ENCODE data around the gene ICAM3. TPM values are rescaled to one million over a fixed set of nuclear protein-coding genes. Genes with fewer than 3 reads are reported as not detected.

The ICAM3 gene
- total RNA-seq, 1 donor from 2014 or later, result 7.9 TPM

- no peak overlapping the region for H3K4me3 ChIP-seq
- intact Hi-C loops (cut with DNase I), result no loop called here
- H3K27ac ChIP-seq, result peak overlapping the region; percentile 29
- peaks cover 0 to 57% of the 10 kb centered on the region in 2 donors for H3K36me3 ChIP-seq
- no peaks in the 10 kb centered on the region for H3K9me3 ChIP-seq
- DNase-seq (ENCODE audit: extremely low spot score in 2 of 2), result peak; percentile 75 to 96
- no peaks in the 10 kb centered on the region for H3K4me1 ChIP-seq
- no peak for TF ChIP-seq POLR2A (IDR thresholded peaks at IDR 0.05)
- TF ChIP-seq CTCF (IDR thresholded peaks at IDR 0.05), result no peak
- no peak for TF ChIP-seq POLR2AphosphoS5 (IDR thresholded peaks at IDR 0.05; ENCODE audit: insufficient read depth in 1 of 2, low read depth in 1 of 2)
- H3K27me3 ChIP-seq, result no peaks in the 10 kb centered on the region
Measured at GRCh38 chr19:10352764-10353671, 13.6 kb upstream of the ICAM3 start.

GRCh38 chr19:10346509-10346908 lies 7.1 kb upstream of the ICAM3 start:
- no peak for TF ChIP-seq POLR2A (IDR thresholded peaks at IDR 0.05)
- no peak for TF ChIP-seq CTCF (IDR thresholded peaks at IDR 0.05)
- no peak for TF ChIP-seq POLR2AphosphoS5 (IDR thresholded peaks at IDR 0.05; ENCODE audit: insufficient read depth in 1 of 2, low read depth in 1 of 2)
- intact Hi-C loops (cut with DNase I), result no loop called here
- Histone ChIP-seq H3K4me1 (no peaks in the 10 kb centered on the region), H3K27ac (no peak overlapping the region), H3K27me3 (no peaks in the 10 kb centered on the region), H3K4me3 (no peak overlapping the region), H3K36me3 (peaks cover 0 to 13% of the 10 kb centered on the region in 2 donors), H3K9me3 (no peaks in the 10 kb centered on the region)
- DNase-seq (ENCODE audit: extremely low spot score in 2 of 2), result no peak

- no peaks in the 10 kb centered on the region for H3K9me3 ChIP-seq
- DNase-seq (ENCODE audit: extremely low spot score in 2 of 2), result no peak
- peaks cover 0 to 4% of the 10 kb centered on the region in 2 donors for H3K36me3 ChIP-seq
- no peak for TF ChIP-seq CTCF (IDR thresholded peaks at IDR 0.05)
- no peak overlapping the region for H3K27ac ChIP-seq
- no peak overlapping the region for H3K4me3 ChIP-seq
- intact Hi-C loops (cut with DNase I), result no loop called here
- H3K4me1 ChIP-seq, result no peaks in the 10 kb centered on the region
- H3K27me3 ChIP-seq, result no peaks in the 10 kb centered on the region
Measured at GRCh38 chr19:10344780-10345179, 5.4 kb upstream of the ICAM3 start.

GRCh38 chr19:10343495-10343894 lies 4.1 kb upstream of the ICAM3 start:
- TF ChIP-seq POLR2A (IDR thresholded peaks at IDR 0.05), result no peak
- no peak for TF ChIP-seq POLR2AphosphoS5 (IDR thresholded peaks at IDR 0.05; ENCODE audit: insufficient read depth in 1 of 2, low read depth in 1 of 2)
- no peak for TF ChIP-seq CTCF (IDR thresholded peaks at IDR 0.05)
- Histone ChIP-seq H3K4me1 (no peaks in the 10 kb centered on the region), H3K36me3 (no peaks in the 10 kb centered on the region), H3K4me3 (no peak overlapping the region), H3K9me3 (no peaks in the 10 kb centered on the region), H3K27ac (no peak overlapping the region), H3K27me3 (no peaks in the 10 kb centered on the region)
- DNase-seq (ENCODE audit: extremely low spot score in 2 of 2), result no peak
- intact Hi-C loops (cut with DNase I), result no loop called here

GRCh38 chr19:10339977-10340376 lies 553 bp upstream of the ICAM3 start:
- no peak for TF ChIP-seq POLR2A (IDR thresholded peaks at IDR 0.05)
- intact Hi-C loops (cut with DNase I), result no loop called here
- no peak for DNase-seq (ENCODE audit: extremely low spot score in 2 of 2)

More at GRCh38 chr19:10339977-10340376, 553 bp upstream of the ICAM3 start:
- no peaks in the 10 kb centered on the region for H3K36me3 ChIP-seq
- H3K4me3 ChIP-seq, result no peak overlapping the region
- no peaks in the 10 kb centered on the region for H3K27me3 ChIP-seq
- H3K4me1 ChIP-seq, result no peaks in the 10 kb centered on the region
- no peak overlapping the region for H3K27ac ChIP-seq
- no peaks in the 10 kb centered on the region for H3K9me3 ChIP-seq

Measured in vagina (tissue), 2 donors.